ENCODE results near the gene PHLPP1. TPM values are rescaled to one million over a fixed set of nuclear protein-coding genes. Genes with fewer than 3 reads are reported as not detected.
A peak's percentile ranks its signal among the peaks of the same experiment; 100 is the strongest.

PHLPP1 gene
- total RNA-seq, 1 donor from 2014 or later, result 21.2 TPM

DNA sequence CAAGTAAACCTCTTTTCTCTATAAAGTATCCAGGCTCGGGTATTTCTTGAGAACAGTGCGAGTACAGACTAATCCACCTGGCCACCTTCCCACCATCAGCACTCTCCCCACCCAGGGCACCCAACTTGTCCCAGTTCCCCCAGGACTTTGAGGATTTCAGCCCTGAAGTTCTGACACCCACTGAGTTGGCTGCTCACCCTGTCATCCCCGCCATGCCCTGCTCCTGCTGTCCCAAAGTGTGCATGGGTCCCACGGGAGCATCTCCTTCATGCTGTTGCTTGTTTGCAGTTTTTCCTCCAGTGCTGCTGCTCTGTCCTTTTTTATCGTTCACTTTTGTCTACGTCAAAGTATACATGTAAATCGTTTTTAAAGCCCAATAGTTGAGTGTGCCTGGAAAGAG, 273.9 kb downstream of the PHLPP1 start:
- H3K9me3 Mint-ChIP-seq, result no peaks in the 10 kb centered on the region
- no peak overlapping the region for H3K4me3 Mint-ChIP-seq
- peaks cover 1% of the 10 kb centered on the region for H3K36me3 Mint-ChIP-seq

GRCh38 chr18:62990653-62991052, 275.3 kb downstream of the PHLPP1 start:
- Mint-ChIP-seq H3K27me3 (ENCODE audit: low read depth) (peaks cover 10% of the 10 kb centered on the region), H3K4me1 (peaks cover 6% of the 10 kb centered on the region), H3K27ac (no peak overlapping the region), H3K36me3 (peaks cover 1% of the 10 kb centered on the region), H3K9me3 (no peaks in the 10 kb centered on the region), H3K4me3 (no peak overlapping the region)
- no peak for DNase-seq (ENCODE audit: low spot score in 2 of 2, unreplicated experiment in 2 of 2)
- TF ChIP-seq, protein P1, sequence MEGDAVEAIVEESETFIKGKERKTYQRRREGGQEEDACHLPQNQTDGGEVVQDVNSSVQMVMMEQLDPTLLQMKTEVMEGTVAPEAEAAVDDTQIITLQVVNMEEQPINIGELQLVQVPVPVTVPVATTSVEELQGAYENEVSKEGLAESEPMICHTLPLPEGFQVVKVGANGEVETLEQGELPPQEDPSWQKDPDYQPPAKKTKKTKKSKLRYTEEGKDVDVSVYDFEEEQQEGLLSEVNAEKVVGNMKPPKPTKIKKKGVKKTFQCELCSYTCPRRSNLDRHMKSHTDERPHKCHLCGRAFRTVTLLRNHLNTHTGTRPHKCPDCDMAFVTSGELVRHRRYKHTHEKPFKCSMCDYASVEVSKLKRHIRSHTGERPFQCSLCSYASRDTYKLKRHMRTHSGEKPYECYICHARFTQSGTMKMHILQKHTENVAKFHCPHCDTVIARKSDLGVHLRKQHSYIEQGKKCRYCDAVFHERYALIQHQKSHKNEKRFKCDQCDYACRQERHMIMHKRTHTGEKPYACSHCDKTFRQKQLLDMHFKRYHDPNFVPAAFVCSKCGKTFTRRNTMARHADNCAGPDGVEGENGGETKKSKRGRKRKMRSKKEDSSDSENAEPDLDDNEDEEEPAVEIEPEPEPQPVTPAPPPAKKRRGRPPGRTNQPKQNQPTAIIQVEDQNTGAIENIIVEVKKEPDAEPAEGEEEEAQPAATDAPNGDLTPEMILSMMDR (IDR thresholded peaks at IDR 0.05; ENCODE audit: unreplicated experiment), result no peak

More for the DNA sequence above, 273.9 kb downstream of the PHLPP1 start:
- peaks cover 10% of the 10 kb centered on the region for H3K27me3 Mint-ChIP-seq (ENCODE audit: low read depth)
- peaks cover 6% of the 10 kb centered on the region for H3K4me1 Mint-ChIP-seq
- TF ChIP-seq, protein P1 (IDR thresholded peaks at IDR 0.05; ENCODE audit: unreplicated experiment), result no peak
- no peak overlapping the region for H3K27ac Mint-ChIP-seq
- DNase-seq (ENCODE audit: low spot score in 2 of 2, unreplicated experiment in 2 of 2), result no peak

GRCh38 chr18:62991389-62991788, 276.0 kb downstream of the PHLPP1 start:
- TF ChIP-seq, protein P1 (IDR thresholded peaks at IDR 0.05; ENCODE audit: unreplicated experiment), result no peak
- Mint-ChIP-seq H3K27me3 (ENCODE audit: low read depth) (peaks cover 10% of the 10 kb centered on the region), H3K4me1 (peaks cover 6% of the 10 kb centered on the region), H3K4me3 (no peak overlapping the region), H3K36me3 (peaks cover 1% of the 10 kb centered on the region), H3K9me3 (no peaks in the 10 kb centered on the region), H3K27ac (no peak overlapping the region)
- DNase-seq (ENCODE audit: low spot score in 2 of 2, unreplicated experiment in 2 of 2), result no peak

DNA sequence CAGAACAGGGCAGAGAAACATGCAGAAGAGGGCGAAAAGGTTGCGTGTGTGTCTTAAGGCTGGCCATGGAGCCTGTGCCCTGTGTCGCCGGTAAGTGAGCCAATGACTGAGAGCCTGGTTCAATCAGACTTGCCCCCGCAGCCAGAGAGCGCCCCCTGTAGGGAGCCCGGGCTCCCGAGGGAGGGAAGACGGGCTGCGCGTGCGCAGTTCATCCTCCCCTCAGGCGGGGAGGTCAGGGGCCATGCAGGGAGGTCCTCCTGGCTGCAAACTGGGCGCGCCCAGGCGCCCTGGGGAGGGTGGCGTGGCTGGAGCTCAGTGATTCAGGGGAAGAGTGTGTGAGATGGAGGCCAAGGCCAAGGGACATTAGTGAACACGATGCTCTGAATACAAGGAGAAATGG, 276.6 kb downstream of the PHLPP1 start:
- TF ChIP-seq, protein P1 (IDR thresholded peaks at IDR 0.05; ENCODE audit: unreplicated experiment), result no peak
- H3K4me3 Mint-ChIP-seq, result no peak overlapping the region
- DNase-seq (ENCODE audit: low spot score in 2 of 2, unreplicated experiment in 2 of 2), result no peak
- no peak overlapping the region for H3K27ac Mint-ChIP-seq
- no peaks in the 10 kb centered on the region for H3K9me3 Mint-ChIP-seq
- H3K27me3 Mint-ChIP-seq (ENCODE audit: low read depth), result peaks cover 10% of the 10 kb centered on the region
- H3K36me3 Mint-ChIP-seq, result peaks cover 1% of the 10 kb centered on the region
- peaks cover 6% of the 10 kb centered on the region for H3K4me1 Mint-ChIP-seq

DNA sequence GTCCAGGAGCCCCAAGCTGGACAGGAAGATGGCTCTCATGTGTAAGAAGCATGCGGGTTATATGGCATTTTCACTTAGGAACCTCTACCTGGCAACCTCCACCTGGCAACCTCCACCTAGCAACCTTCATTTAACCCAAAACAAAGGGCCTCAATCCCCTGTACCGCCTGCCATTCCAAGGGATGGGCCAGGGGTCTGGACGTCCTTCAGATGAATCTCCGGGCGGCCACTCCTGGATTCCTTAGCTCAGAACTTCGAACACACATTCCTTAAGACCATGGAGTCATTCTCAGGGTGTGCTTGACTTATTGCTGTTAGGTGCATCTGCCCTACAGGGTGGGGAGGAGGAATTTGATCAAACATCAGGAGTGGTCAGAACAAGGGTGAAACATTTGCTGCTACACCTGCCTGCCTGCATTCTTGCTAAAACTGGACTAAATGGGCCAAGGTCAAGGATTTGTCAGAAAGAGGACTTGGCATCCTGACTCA, 277.6 kb downstream of the PHLPP1 start:
- no peak for DNase-seq (ENCODE audit: low spot score in 2 of 2, unreplicated experiment in 2 of 2)
- Mint-ChIP-seq H3K9me3 (no peaks in the 10 kb centered on the region), H3K27me3 (ENCODE audit: low read depth) (peaks cover 10% of the 10 kb centered on the region), H3K27ac (peak overlapping the region; percentile 19), H3K36me3 (peaks cover 1% of the 10 kb centered on the region), H3K4me3 (no peak overlapping the region), H3K4me1 (peaks cover 6% of the 10 kb centered on the region)
- TF ChIP-seq, protein P1 (IDR thresholded peaks at IDR 0.05; ENCODE audit: unreplicated experiment), result no peak

- H3K36me3 Mint-ChIP-seq, result no peaks in the 10 kb centered on the region
Observed at GRCh38 chr18:62996566-62996965, 281.2 kb downstream of the PHLPP1 start.

More at GRCh38 chr18:62996566-62996965, 281.2 kb downstream of the PHLPP1 start:
- DNase-seq (ENCODE audit: low spot score in 2 of 2, unreplicated experiment in 2 of 2), result no peak
- H3K9me3 Mint-ChIP-seq, result no peaks in the 10 kb centered on the region
- H3K27ac Mint-ChIP-seq, result no peak overlapping the region
- H3K4me1 Mint-ChIP-seq, result no peaks in the 10 kb centered on the region
- H3K27me3 Mint-ChIP-seq (ENCODE audit: low read depth), result peaks cover 3% of the 10 kb centered on the region
- TF ChIP-seq, protein P1 (IDR thresholded peaks at IDR 0.05; ENCODE audit: unreplicated experiment), result no peak
- H3K4me3 Mint-ChIP-seq, result no peak overlapping the region

All from mesothelial cell of epicardium (in vitro differentiated cells).